SK-MEL-5 (cell line): ENCODE results near the gene PCDHA10. TPM values are rescaled to one million over a fixed set of nuclear protein-coding genes. Genes with fewer than 3 reads are reported as not detected.
"Not testable (repeated sequence)": the region's sequence is repeated elsewhere in the genome, so short reads cannot be mapped to it uniquely, and the experiment has no call there.

ENCODE experiments used
- DNase-seq: peaks from one replicate; pipeline ENCODE4 v3.0.0-alpha.2; 2016; ENCODE audit warnings: low read depth, low spot score
- in situ Hi-C: cut with HindIII; loops from 2 replicates; pipeline ENCODE4 v1.10.0; 2016; ENCODE audit warnings: low sequenced_read_pairs, high pct_unique_total_duplicates, low pct_unique_long_range_greater_than_20kb
- total RNA-seq: library from RNA; depleted of rRNA; stranded (reverse); fragments of >200 nt; shearing (Covaris generic); gene quantifications from 2 replicates; pipeline ENCODE4 v1.2.3, GENCODE V29; 2014

The PCDHA10 gene
- total RNA-seq, 1 experiment from 2014 or later, result not detected

- no peak for DNase-seq
- in situ Hi-C loops, result no loop called here
Measured at GRCh38 chr5:140835622-140836510, 19.8 kb upstream of the PCDHA10 start.

- peak; percentile 55 for DNase-seq
- in situ Hi-C loops, result no loop called here
Measured at GRCh38 chr5:140840978-140841962, 14.4 kb upstream of the PCDHA10 start, which contains the start of gene PCDHA8. Gene PCDHA8, plus strand, starts transcription at chr5:140841187. Its CDS starts 135 bp downstream, at chr5:140841322.

- DNase-seq, result no peak
- in situ Hi-C loops, result no loop called here
Measured at GRCh38 chr5:140842798-140843733, 12.6 kb upstream of the PCDHA10 start.

GRCh38 chr5:140848139-140849102 lies 7.3 kb upstream of the PCDHA10 start, which contains the start of gene PCDHA9:
Gene PCDHA9, plus strand, starts transcription at chr5:140848382. Its CDS starts 114 bp downstream, at chr5:140848496.
- DNase-seq, in situ Hi-C loops: not testable (repeated sequence)

- DNase-seq, in situ Hi-C loops: not testable (repeated sequence)
Measured at GRCh38 chr5:140849831-140850634, 5.7 kb upstream of the PCDHA10 start.

- in situ Hi-C loops, result no loop called here
- no peak for DNase-seq
Measured at GRCh38 chr5:140857177-140857986, 1.7 kb downstream of the PCDHA10 start.

- in situ Hi-C loops, result no loop called here
- DNase-seq, result no peak
Measured at GRCh38 chr5:140857987-140858240, 2.2 kb downstream of the PCDHA10 start.

- no peak for DNase-seq
- in situ Hi-C loops, result no loop called here
Measured at GRCh38 chr5:140862441-140863295, 7.0 kb downstream of the PCDHA10 start.

GRCh38 chr5:140868721-140869554 lies 13.2 kb downstream of the PCDHA10 start, which contains the start of gene PCDHA11:
Gene PCDHA11, plus strand, starts transcription at chr5:140868957. Its CDS starts 147 bp downstream, at chr5:140869104.
- in situ Hi-C loops, result no loop called here
- peak; percentile 77 for DNase-seq

GRCh38 chr5:140869555-140869886 lies 13.8 kb downstream of the PCDHA10 start:
- in situ Hi-C loops, result no loop called here
- no peak for DNase-seq

- no peak for DNase-seq
- in situ Hi-C loops, result no loop called here
Measured at GRCh38 chr5:140870221-140871201, 14.8 kb downstream of the PCDHA10 start.
